T-helper 22 cell (primary cell): ENCODE data around the gene PRUNE2.

Experiments
- DNase-seq: peaks from one replicate; pipeline ENCODE4 v3.0.0-alpha.2; 2020; ENCODE audit warnings: low read depth

Gene PRUNE2

GRCh38 chr9:76655121-76655541 is 250.8 kb downstream of the PRUNE2 start:
- DNase-seq, result no peak

- DNase-seq, result no peak
These were observed 251.3 kb downstream of the PRUNE2 start for GRCh38 chr9:76654575-76654974.

- no peak for DNase-seq
These were observed 251.9 kb downstream of the PRUNE2 start for GRCh38 chr9:76654051-76654461.

- DNase-seq, result no peak
These were observed 253.0 kb downstream of the PRUNE2 start for GRCh38 chr9:76652894-76653293.

GRCh38 chr9:76651119-76651705 is 254.7 kb downstream of the PRUNE2 start:
- DNase-seq, result no peak

- DNase-seq, result no peak
These were observed 255.2 kb downstream of the PRUNE2 start for GRCh38 chr9:76650692-76651091.

GRCh38 chr9:76649894-76650293 is 256.0 kb downstream of the PRUNE2 start:
- no peak for DNase-seq

- no peak for DNase-seq
These were observed 259.7 kb downstream of the PRUNE2 start for GRCh38 chr9:76646249-76646648.

- no peak for DNase-seq
These were observed 261.2 kb downstream of the PRUNE2 start for GRCh38 chr9:76644647-76645250.

GRCh38 chr9:76644171-76644570 is 261.7 kb downstream of the PRUNE2 start:
- DNase-seq, result no peak

- DNase-seq, result no peak
These were observed 262.4 kb downstream of the PRUNE2 start for GRCh38 chr9:76643399-76644117.

GRCh38 chr9:76642701-76643209 is 263.2 kb downstream of the PRUNE2 start:
- DNase-seq, result no peak

- no peak for DNase-seq
These were observed 263.8 kb downstream of the PRUNE2 start for GRCh38 chr9:76642074-76642473.

- DNase-seq, result no peak
These were observed 267.9 kb downstream of the PRUNE2 start for GRCh38 chr9:76638001-76638400.

- DNase-seq, result no peak
These were observed 268.5 kb downstream of the PRUNE2 start for GRCh38 chr9:76637416-76637815.

- DNase-seq, result no peak
These were observed 271.4 kb downstream of the PRUNE2 start for GRCh38 chr9:76634356-76635054.

GRCh38 chr9:76630916-76631315 is 275.0 kb downstream of the PRUNE2 start:
- no peak for DNase-seq

- DNase-seq, result no peak
These were observed 276.5 kb downstream of the PRUNE2 start for GRCh38 chr9:76629205-76629990.

GRCh38 chr9:76628155-76628554 is 277.8 kb downstream of the PRUNE2 start:
- DNase-seq, result no peak

GRCh38 chr9:76626980-76627379 is 278.9 kb downstream of the PRUNE2 start:
- no peak for DNase-seq

GRCh38 chr9:76626141-76626540 is 279.8 kb downstream of the PRUNE2 start:
- DNase-seq, result no peak
